MCF 10A (cell line): ENCODE results near the gene EDDM3A. TPM values are rescaled to one million over a fixed set of nuclear protein-coding genes. Genes with fewer than 3 reads are reported as not detected.

Source experiments
- BruUV-seq: library from RNA; stranded (reverse); fragments of 400-500 nt; replicated peaks from 2 replicates; lab custom pipeline; 2021; lab: Mats Ljungman, UMichigan
- CTCF ChIA-PET: fragments of 300-600 bp; sonication (Branson Sonifier 250); formaldehyde crosslinking; extraction: SDS; loops from one replicate; lab custom pipeline; 2021; ENCODE audit warnings: antibody characterized with exemption, inconsistent platforms; lab: Yijun Ruan, JAX
- POLR2A ChIA-PET: fragments of 300-600, 350-650 bp; sonication (Branson Sonifier 250); formaldehyde crosslinking; extraction: SDS; loops from one replicate; lab custom pipeline; 2020; ENCODE audit warnings: antibody characterized with exemption, inconsistent platforms; lab: Yijun Ruan, JAX
- DNase-seq: peaks from one replicate; pipeline ENCODE4 v3.0.0-alpha.2; 2018; ENCODE audit not compliant: unreplicated experiment
- H3K27ac Mint-ChIP-seq: one replicate; pipeline ENCODE4 v1.8.0; 2022; ENCODE audit warnings: mild to moderate bottlenecking, low read depth, mixed read lengths; ENCODE audit not compliant: unreplicated experiment
- H3K27me3 Mint-ChIP-seq: one replicate; pipeline ENCODE4 v1.8.0; 2022; ENCODE audit warnings: mixed read lengths; ENCODE audit not compliant: insufficient read depth, unreplicated experiment
- H3K36me3 Mint-ChIP-seq: one replicate; pipeline ENCODE4 v1.8.0; 2022; ENCODE audit warnings: mild to moderate bottlenecking, moderate library complexity, mixed read lengths; ENCODE audit not compliant: insufficient read depth, unreplicated experiment
- H3K4me1 Mint-ChIP-seq: one replicate; pipeline ENCODE4 v1.8.0; 2022; ENCODE audit warnings: mixed read lengths; ENCODE audit not compliant: insufficient read depth, unreplicated experiment
- H3K4me3 Mint-ChIP-seq: one replicate; pipeline ENCODE4 v1.8.0; 2022; ENCODE audit warnings: mild to moderate bottlenecking, moderate library complexity, mixed read lengths; ENCODE audit not compliant: unreplicated experiment
- H3K9me3 Mint-ChIP-seq: one replicate; pipeline ENCODE4 v1.8.0; 2022; ENCODE audit warnings: mixed read lengths; ENCODE audit not compliant: unreplicated experiment
- intact Hi-C: fragments of 100-400 bp; cut with micrococcal nuclease; formaldehyde crosslinking; loops from 2 replicates; pipeline ENCODE4 v1.14.1; 2022
- total RNA-seq: library from RNA; stranded (reverse); gene quantifications from 2 replicates; pipeline ENCODE4 v1.2.3, GENCODE V29; 2022
- TF ChIP-seq, protein P1 (sequence below): fragments of 200-600 bp; IDR thresholded peaks from one replicate; pipeline ENCODE4 v1.8.0; 2022; ENCODE audit warnings: antibody characterized with exemption, mild to moderate bottlenecking; ENCODE audit not compliant: unreplicated experiment

The EDDM3A gene
- total RNA-seq, 1 experiment from 2014 or later = not detected

DNA sequence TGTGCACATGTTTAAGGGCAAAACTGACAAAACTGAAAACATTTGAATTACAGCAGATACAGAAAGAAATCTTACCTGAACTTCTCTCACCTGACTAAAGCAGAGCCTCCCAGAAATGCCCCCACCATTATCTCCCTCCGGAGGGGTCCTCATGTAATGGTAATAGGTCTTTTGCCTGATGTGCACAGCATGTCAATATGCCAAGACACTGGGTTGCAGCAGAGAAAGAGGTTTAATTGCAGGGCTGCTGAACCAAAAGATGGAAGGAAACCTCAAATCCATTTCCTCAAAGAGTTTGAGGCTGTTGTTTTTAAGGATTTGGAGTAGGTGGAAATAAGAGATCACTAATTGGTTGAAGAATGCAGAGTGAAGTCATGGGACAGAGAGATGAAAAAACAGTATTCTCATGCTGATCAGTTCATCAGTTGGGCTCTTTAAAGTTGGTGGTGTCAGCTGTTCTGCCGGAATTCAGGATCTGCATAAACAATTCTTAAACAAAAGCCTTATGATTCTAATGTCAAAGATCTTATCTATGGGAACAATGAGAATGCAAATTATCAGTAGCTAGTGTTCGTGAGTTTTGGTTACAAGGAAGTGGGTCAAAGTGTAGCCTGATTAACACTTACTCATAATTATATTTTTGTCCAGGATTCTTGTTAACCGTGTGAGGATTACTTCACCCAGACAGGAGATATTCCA lies 38.9 kb upstream of the EDDM3A start:
- Mint-ChIP-seq H3K4me3 (no peak overlapping the region), H3K9me3 (no peaks in the 10 kb centered on the region), H3K36me3 (no peaks in the 10 kb centered on the region), H3K27me3 (no peaks in the 10 kb centered on the region), H3K27ac (no peak overlapping the region), H3K4me1 (no peaks in the 10 kb centered on the region)
- ChIA-PET CTCF (interaction anchor here (0.7 to 2.2 kb wide), 9 partner anchors 8 to 1015 kb away, joined by 3 to 16 read pairs (median 4); no protein-coding TSS in a partner anchor), POLR2A (no interaction called here)
- intact Hi-C loops = no loop called here
- DNase-seq = no peak
- TF ChIP-seq, protein P1, sequence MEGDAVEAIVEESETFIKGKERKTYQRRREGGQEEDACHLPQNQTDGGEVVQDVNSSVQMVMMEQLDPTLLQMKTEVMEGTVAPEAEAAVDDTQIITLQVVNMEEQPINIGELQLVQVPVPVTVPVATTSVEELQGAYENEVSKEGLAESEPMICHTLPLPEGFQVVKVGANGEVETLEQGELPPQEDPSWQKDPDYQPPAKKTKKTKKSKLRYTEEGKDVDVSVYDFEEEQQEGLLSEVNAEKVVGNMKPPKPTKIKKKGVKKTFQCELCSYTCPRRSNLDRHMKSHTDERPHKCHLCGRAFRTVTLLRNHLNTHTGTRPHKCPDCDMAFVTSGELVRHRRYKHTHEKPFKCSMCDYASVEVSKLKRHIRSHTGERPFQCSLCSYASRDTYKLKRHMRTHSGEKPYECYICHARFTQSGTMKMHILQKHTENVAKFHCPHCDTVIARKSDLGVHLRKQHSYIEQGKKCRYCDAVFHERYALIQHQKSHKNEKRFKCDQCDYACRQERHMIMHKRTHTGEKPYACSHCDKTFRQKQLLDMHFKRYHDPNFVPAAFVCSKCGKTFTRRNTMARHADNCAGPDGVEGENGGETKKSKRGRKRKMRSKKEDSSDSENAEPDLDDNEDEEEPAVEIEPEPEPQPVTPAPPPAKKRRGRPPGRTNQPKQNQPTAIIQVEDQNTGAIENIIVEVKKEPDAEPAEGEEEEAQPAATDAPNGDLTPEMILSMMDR = no peak
- BruUV-seq = no TSS peak

DNA sequence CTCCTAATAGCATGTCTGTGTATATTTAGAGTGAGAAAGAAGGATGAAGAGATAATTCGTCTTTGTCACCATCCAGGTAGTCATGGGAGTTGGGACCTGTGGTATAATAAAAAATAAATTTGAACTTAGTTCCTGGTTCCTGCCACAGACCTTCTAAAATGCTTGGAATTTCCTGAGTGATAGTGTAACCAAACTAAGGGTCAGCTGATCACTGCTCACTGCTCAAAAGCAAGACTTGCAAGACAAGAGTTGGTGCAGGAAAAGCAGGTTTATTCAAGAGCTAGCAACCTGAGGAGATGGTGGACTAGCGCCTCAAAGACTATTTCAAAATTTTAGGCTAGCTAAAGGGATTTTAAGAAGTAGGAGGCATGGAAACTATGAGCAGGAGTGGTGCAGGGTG lies 38.1 kb upstream of the EDDM3A start:
- CTCF ChIA-PET = interaction anchor here (0.9 to 2.2 kb wide), 8 partner anchors 9 to 333 kb away, joined by 3 to 16 read pairs (median 4); no protein-coding TSS in a partner anchor
- no TSS peak for BruUV-seq
- no peak for DNase-seq
- intact Hi-C loops = no loop called here
- H3K4me1 Mint-ChIP-seq = no peaks in the 10 kb centered on the region
- no peak overlapping the region for H3K4me3 Mint-ChIP-seq
- TF ChIP-seq, protein P1 = no peak
- H3K36me3 Mint-ChIP-seq = no peaks in the 10 kb centered on the region
- H3K9me3 Mint-ChIP-seq = no peaks in the 10 kb centered on the region
- no peaks in the 10 kb centered on the region for H3K27me3 Mint-ChIP-seq
- no peak overlapping the region for H3K27ac Mint-ChIP-seq
- POLR2A ChIA-PET = no interaction called here

DNA sequence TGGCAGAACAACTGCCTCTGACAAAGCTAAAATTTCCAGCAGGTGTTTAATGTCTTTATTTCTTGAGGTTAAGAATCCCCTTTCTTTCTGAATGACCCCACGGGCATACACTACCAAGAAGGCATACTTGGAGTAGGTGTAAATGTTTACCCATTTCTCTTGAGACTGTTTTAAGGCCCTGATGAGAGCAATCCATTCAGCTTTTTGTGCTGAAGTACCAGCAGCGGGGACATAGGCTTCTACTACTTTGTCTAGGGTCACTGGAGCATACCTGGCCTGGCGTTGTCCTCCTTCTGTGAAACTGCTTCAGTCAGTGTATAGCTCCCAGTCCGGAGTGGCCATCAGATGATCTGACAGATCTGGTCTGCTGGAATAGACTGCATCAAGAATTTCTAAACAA lies 34.4 kb upstream of the EDDM3A start:
- BruUV-seq = no TSS peak
- POLR2A ChIA-PET = no interaction called here
- no peaks in the 10 kb centered on the region for H3K27me3 Mint-ChIP-seq
- H3K27ac Mint-ChIP-seq = no peak overlapping the region
- no peaks in the 10 kb centered on the region for H3K9me3 Mint-ChIP-seq
- TF ChIP-seq, protein P1 = no peak
- no peak for DNase-seq
- H3K4me3 Mint-ChIP-seq = no peak overlapping the region
- intact Hi-C loops = no loop called here
- H3K4me1 Mint-ChIP-seq = peaks cover 5% of the 10 kb centered on the region
- no peaks in the 10 kb centered on the region for H3K36me3 Mint-ChIP-seq
- CTCF ChIA-PET = interaction anchor here (0.8 to 3.2 kb wide), 4 partner anchors 14 to 329 kb away, joined by 4 to 11 read pairs (median 6); no protein-coding TSS in a partner anchor

DNA sequence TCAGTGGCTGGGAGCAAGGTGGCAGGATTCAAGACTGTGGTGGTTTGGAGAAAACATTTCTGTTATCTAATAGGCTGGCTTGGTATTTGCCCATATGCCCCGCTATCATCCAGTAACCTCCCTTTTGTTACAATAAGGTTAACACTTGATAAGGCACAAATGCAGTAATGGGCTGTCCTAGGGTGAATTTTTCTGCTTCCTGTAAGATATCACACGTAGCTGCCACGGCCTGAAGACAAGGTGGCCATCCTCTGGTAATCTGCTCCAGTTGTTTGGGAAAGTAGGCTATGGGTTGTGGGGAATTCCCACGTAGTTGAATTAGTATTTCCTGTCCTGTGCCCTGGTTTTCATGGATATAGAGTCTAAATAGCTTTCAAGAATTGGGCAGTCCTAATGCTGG lies 34.0 kb upstream of the EDDM3A start:
- H3K4me3 Mint-ChIP-seq = no peak overlapping the region
- POLR2A ChIA-PET = no interaction called here
- DNase-seq = no peak
- peaks cover 5% of the 10 kb centered on the region for H3K4me1 Mint-ChIP-seq
- H3K27me3 Mint-ChIP-seq = no peaks in the 10 kb centered on the region
- CTCF ChIA-PET = interaction anchor here (1.0 to 3.2 kb wide), 4 partner anchors 14 to 146 kb away, joined by 3 to 11 read pairs (median 4); no protein-coding TSS in a partner anchor
- TF ChIP-seq, protein P1 = no peak
- H3K9me3 Mint-ChIP-seq = no peaks in the 10 kb centered on the region
- no peaks in the 10 kb centered on the region for H3K36me3 Mint-ChIP-seq
- H3K27ac Mint-ChIP-seq = no peak overlapping the region
- no TSS peak for BruUV-seq
- intact Hi-C loops = no loop called here
